ENCODE data around the gene COL4A4.

COL4A4 gene

GRCh38 chr2:227161947-227162346, 2.1 kb downstream of the COL4A4 start:
- no peak for DNase-seq (ENCODE audit: low read depth in 3 of 3)

GRCh38 chr2:227160164-227160563, 3.8 kb downstream of the COL4A4 start:
- no peak for DNase-seq (ENCODE audit: low read depth in 3 of 3)

- no peak for DNase-seq (ENCODE audit: low read depth in 3 of 3)
Measured at GRCh38 chr2:227154986-227155774, 8.8 kb downstream of the COL4A4 start.

- DNase-seq (ENCODE audit: low read depth in 3 of 3), result no peak
Measured at GRCh38 chr2:227153758-227154486, 10.1 kb downstream of the COL4A4 start.

- no peak for DNase-seq (ENCODE audit: low read depth in 3 of 3)
Measured at GRCh38 chr2:227153307-227153706, 10.7 kb downstream of the COL4A4 start.

GRCh38 chr2:227152093-227152766, 11.8 kb downstream of the COL4A4 start:
- no peak for DNase-seq (ENCODE audit: low read depth in 3 of 3)

- DNase-seq (ENCODE audit: low read depth in 3 of 3), result no peak
Measured at GRCh38 chr2:227150222-227150936, 13.6 kb downstream of the COL4A4 start.

GRCh38 chr2:227148106-227148505, 15.9 kb downstream of the COL4A4 start:
- no peak for DNase-seq (ENCODE audit: low read depth in 3 of 3)

- no peak for DNase-seq (ENCODE audit: low read depth in 3 of 3)
Measured at GRCh38 chr2:227147023-227147422, 17.0 kb downstream of the COL4A4 start.

GRCh38 chr2:227146456-227146855, 17.5 kb downstream of the COL4A4 start:
- no peak for DNase-seq (ENCODE audit: low read depth in 3 of 3)

GRCh38 chr2:227143895-227144294, 20.1 kb downstream of the COL4A4 start:
- DNase-seq (ENCODE audit: low read depth in 3 of 3), result no peak

GRCh38 chr2:227141301-227141700, 22.7 kb downstream of the COL4A4 start:
- DNase-seq (ENCODE audit: low read depth in 3 of 3), result no peak

GRCh38 chr2:227134591-227134990, 29.4 kb downstream of the COL4A4 start:
- DNase-seq (ENCODE audit: low read depth in 3 of 3), result no peak

- no peak for DNase-seq (ENCODE audit: low read depth in 3 of 3)
Measured at GRCh38 chr2:227132986-227133385, 31.0 kb downstream of the COL4A4 start.

- no peak for DNase-seq (ENCODE audit: low read depth in 3 of 3)
Measured at GRCh38 chr2:227130636-227131035, 33.4 kb downstream of the COL4A4 start.

- no peak for DNase-seq (ENCODE audit: low read depth in 3 of 3)
Measured at GRCh38 chr2:227127201-227127600, 36.8 kb downstream of the COL4A4 start.

- DNase-seq (ENCODE audit: low read depth in 3 of 3), result no peak
Measured at GRCh38 chr2:227125506-227125905, 38.5 kb downstream of the COL4A4 start.

- DNase-seq (ENCODE audit: low read depth in 3 of 3), result no peak
Measured at GRCh38 chr2:227124811-227125210, 39.2 kb downstream of the COL4A4 start.

GRCh38 chr2:227123697-227124096, 40.3 kb downstream of the COL4A4 start:
- no peak for DNase-seq (ENCODE audit: low read depth in 3 of 3)

- no peak for DNase-seq (ENCODE audit: low read depth in 3 of 3)
Measured at GRCh38 chr2:227118353-227118752, 45.7 kb downstream of the COL4A4 start.

- no peak for DNase-seq (ENCODE audit: low read depth in 3 of 3)
Measured at GRCh38 chr2:227117852-227118251, 46.2 kb downstream of the COL4A4 start.

GRCh38 chr2:227117027-227117426, 47.0 kb downstream of the COL4A4 start:
- DNase-seq (ENCODE audit: low read depth in 3 of 3), result no peak

All from stimulated activated CD4-positive, alpha-beta T cell treated with anti-CD3 and anti-CD28 coated beads, TNF-alpha, amount 100 ng/mL, for 24 hours (primary cell).